ENCODE results near the gene TRAPPC3L.

- no peak for TF ChIP-seq CTCF (IDR thresholded peaks at IDR 0.05)
- TF ChIP-seq EZH2 (IDR thresholded peaks at IDR 0.05): no peak
- no peak for TF ChIP-seq EZH2phosphoT487 (IDR thresholded peaks at IDR 0.05)
Measured at GRCh38 chr6:116445102-116445501, 100.4 kb downstream of the TRAPPC3L start.

Data from neural progenitor cell (in vitro differentiated cells).